HG03439 (cell line): Measurements from ENCODE around the gene ACADSB.

Source experiments
- ATAC-seq: cut with Tn5 transposase; IDR thresholded peaks from one replicate; pipeline ENCODE4 v1.9.1; 2021; ENCODE audit warnings: mild to moderate bottlenecking, moderate library complexity; ENCODE audit not compliant: unreplicated experiment

Gene ACADSB

GRCh38 chr10:123093489-123093888 is 84.7 kb downstream of the ACADSB start:
- ATAC-seq, result no peak

GRCh38 chr10:123096452-123096851 is 87.6 kb downstream of the ACADSB start:
- no peak for ATAC-seq

- no peak for ATAC-seq
These were observed 88.2 kb downstream of the ACADSB start for GRCh38 chr10:123097039-123097438.

GRCh38 chr10:123100030-123100762 is 91.4 kb downstream of the ACADSB start:
- ATAC-seq, result no peak

GRCh38 chr10:123101872-123102271 is 93.1 kb downstream of the ACADSB start:
- ATAC-seq, result no peak

GRCh38 chr10:123102673-123103072 is 93.9 kb downstream of the ACADSB start:
- no peak for ATAC-seq

- no peak for ATAC-seq
These were observed 95.1 kb downstream of the ACADSB start for GRCh38 chr10:123103944-123104343.
